Ishikawa (cell line): ENCODE results near the gene ENO3.

Source experiments
- CEBPB ChIP-seq: IDR thresholded peaks from 2 replicates; pipeline ENCODE4 v1.6.1; 2012
- EGR1 ChIP-seq: IDR thresholded peaks from 2 replicates; pipeline ENCODE4 v1.6.1; 2012
- EP300 ChIP-seq: IDR thresholded peaks from 2 replicates; pipeline ENCODE4 v1.6.1; 2012; ENCODE audit warnings: borderline replicate concordance
- FOXM1 ChIP-seq: IDR thresholded peaks from 2 replicates; pipeline ENCODE4 v1.6.1; 2012; ENCODE audit warnings: low read depth, borderline replicate concordance
- NFIC ChIP-seq: IDR thresholded peaks from 2 replicates; pipeline ENCODE4 v1.6.1; 2012
- RAD21 ChIP-seq: IDR thresholded peaks from 2 replicates; pipeline ENCODE4 v1.6.1; 2012; ENCODE audit warnings: low read depth
- TAF1 ChIP-seq: IDR thresholded peaks from 2 replicates; pipeline ENCODE4 v1.6.1; 2012; ENCODE audit warnings: low read depth, mild to moderate bottlenecking
- TCF12 ChIP-seq: IDR thresholded peaks from 2 replicates; pipeline ENCODE4 v1.6.1; 2012; ENCODE audit warnings: low read depth
- TEAD4 ChIP-seq: IDR thresholded peaks from 2 replicates; pipeline ENCODE4 v1.6.1; 2012
- YY1 ChIP-seq: IDR thresholded peaks from 2 replicates; pipeline ENCODE4 v1.6.1; 2012; ENCODE audit warnings: low read depth
- TF ChIP-seq, protein P1 (sequence below): IDR thresholded peaks from 2 replicates; pipeline ENCODE4 v1.6.1; 2012

DNA sequence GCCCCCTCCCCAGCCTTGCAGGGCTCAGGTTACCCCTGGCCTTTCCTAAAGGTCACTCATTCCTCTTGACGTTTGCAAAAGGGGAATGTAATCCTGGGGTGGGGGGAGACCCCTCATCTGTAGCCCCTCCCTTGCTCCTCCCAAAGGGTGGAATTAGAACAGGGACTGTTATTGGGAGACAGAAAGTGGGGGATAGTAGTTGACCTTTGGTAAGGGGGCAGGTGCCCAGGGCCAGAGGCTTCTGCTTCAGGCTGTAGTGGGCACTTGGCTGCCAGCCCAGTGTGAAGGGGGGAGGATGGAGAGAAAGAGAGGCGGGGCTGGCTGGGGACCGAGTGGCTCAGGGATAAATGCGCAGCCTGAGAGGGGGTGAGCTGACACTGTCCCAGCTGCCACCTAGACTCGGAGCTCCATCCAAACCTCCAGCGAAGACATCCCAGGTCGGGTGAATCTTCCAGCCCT, at the start of gene ENO3:
- TF ChIP-seq TCF12, result no peak
- no peak for TF ChIP-seq CEBPB
- TF ChIP-seq FOXM1, result no peak
- no peak for TF ChIP-seq TAF1
- TF ChIP-seq YY1, result no peak
- TF ChIP-seq, protein P1, sequence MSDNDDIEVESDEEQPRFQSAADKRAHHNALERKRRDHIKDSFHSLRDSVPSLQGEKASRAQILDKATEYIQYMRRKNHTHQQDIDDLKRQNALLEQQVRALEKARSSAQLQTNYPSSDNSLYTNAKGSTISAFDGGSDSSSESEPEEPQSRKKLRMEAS, result no peak
- no peak for TF ChIP-seq EGR1
- no peak for TF ChIP-seq EP300
- TF ChIP-seq RAD21, result no peak
- TF ChIP-seq TEAD4, result no peak
- peak; percentile 17; the same call in 1 of the 2 replicates for TF ChIP-seq NFIC
